HFF-Myc (cell line): Measurements from ENCODE around the gene ACOX2.
A peak's percentile ranks its signal among the peaks of the same experiment; 100 is the strongest.

Experiments used
- DNase-seq: peaks from one replicate; pipeline ENCODE4 v3.0.0-alpha.2; 2011; ENCODE audit warnings: low read depth; ENCODE audit errors: extremely low read depth
- H3K4me3 ChIP-seq: replicated peaks from 2 replicates; pipeline ENCODE4 v1.5.1; 2011; ENCODE audit warnings: low read depth, mild to moderate bottlenecking, control low read depth, low read length
- CTCF ChIP-seq: IDR thresholded peaks from 2 replicates; pipeline ENCODE4 v1.5.1; 2012; ENCODE audit warnings: mild to moderate bottlenecking, low read depth, low read length, control low read depth; ENCODE audit errors: missing control alignments

ACOX2 gene

GRCh38 chr3:58573640-58574039 is 36.6 kb upstream of the ACOX2 start:
- DNase-seq: peak; percentile 43
- TF ChIP-seq CTCF: no peak
- H3K4me3 ChIP-seq: no peak overlapping the region

- no peak for TF ChIP-seq CTCF
- H3K4me3 ChIP-seq: no peak overlapping the region
- DNase-seq: no peak
These were observed 35.7 kb upstream of the ACOX2 start for GRCh38 chr3:58572634-58573230.

- no peak overlapping the region for H3K4me3 ChIP-seq
- no peak for DNase-seq
- TF ChIP-seq CTCF: no peak
These were observed 35.1 kb upstream of the ACOX2 start for GRCh38 chr3:58572013-58572633.

GRCh38 chr3:58570851-58571250 is 33.9 kb upstream of the ACOX2 start:
- H3K4me3 ChIP-seq: no peak overlapping the region
- DNase-seq: no peak
- no peak for TF ChIP-seq CTCF

GRCh38 chr3:58569287-58570001 is 32.5 kb upstream of the ACOX2 start:
- no peak overlapping the region for H3K4me3 ChIP-seq
- DNase-seq: no peak
- TF ChIP-seq CTCF: no peak

GRCh38 chr3:58568572-58569286 is 31.7 kb upstream of the ACOX2 start:
- H3K4me3 ChIP-seq: no peak overlapping the region
- DNase-seq: peak; percentile 59
- TF ChIP-seq CTCF: peak; percentile 79
